NB4 (cell line): Measurements from ENCODE around the gene CTBP2.

Experiments
- DNase-seq: peaks from one replicate; pipeline ENCODE4 v3.0.0; 2010; ENCODE audit warnings: low read depth
- H3K4me3 ChIP-seq: one replicate; pipeline ENCODE4 v1.5.1; 2011; ENCODE audit warnings: mild to moderate bottlenecking, low read depth, low read length, moderate library complexity
- CTCF ChIP-seq: IDR thresholded peaks from one replicate; pipeline ENCODE4 v1.5.1; 2012; ENCODE audit warnings: low read depth, low read length
- MAX ChIP-seq: IDR thresholded peaks from 2 replicates; pipeline ENCODE4 v1.6.1; 2011; ENCODE audit warnings: low read depth, low read length
- MYC ChIP-seq: IDR thresholded peaks from 2 replicates; pipeline ENCODE4 v1.6.1; 2011; ENCODE audit warnings: low read depth, low read length
- POLR2A ChIP-seq: IDR thresholded peaks from 2 replicates; pipeline ENCODE4 v1.6.1; 2011; ENCODE audit warnings: mild to moderate bottlenecking; ENCODE audit not compliant: insufficient read length; ENCODE audit errors: extremely low read depth

The CTBP2 gene

GRCh38 chr10:125037145-125037877, 123.1 kb downstream of the CTBP2 start:
- no peak for DNase-seq
- H3K4me3 ChIP-seq = no peak overlapping the region
- TF ChIP-seq MAX (no peak), MYC (no peak), CTCF (no peak), POLR2A (no peak)

- TF ChIP-seq POLR2A = no peak
- no peak for TF ChIP-seq MYC
- TF ChIP-seq CTCF = no peak
- no peak for TF ChIP-seq MAX
- no peak for DNase-seq
- H3K4me3 ChIP-seq = no peak overlapping the region
Measured at GRCh38 chr10:125035588-125036295, 124.6 kb downstream of the CTBP2 start.

- H3K4me3 ChIP-seq = no peak overlapping the region
- DNase-seq = no peak
- TF ChIP-seq CTCF (no peak), MAX (no peak), POLR2A (no peak), MYC (no peak)
Measured at GRCh38 chr10:125035136-125035535, 125.2 kb downstream of the CTBP2 start.

- H3K4me3 ChIP-seq = no peak overlapping the region
Measured at GRCh38 chr10:125034675-125035074, 125.7 kb downstream of the CTBP2 start.

GRCh38 chr10:125033146-125033924, 127.0 kb downstream of the CTBP2 start:
- no peak for DNase-seq
- no peak for TF ChIP-seq MYC
- TF ChIP-seq MAX = no peak
- no peak for TF ChIP-seq CTCF
- TF ChIP-seq POLR2A = no peak
- H3K4me3 ChIP-seq = no peak overlapping the region

More at GRCh38 chr10:125034675-125035074, 125.7 kb downstream of the CTBP2 start:
- DNase-seq = no peak
- TF ChIP-seq MAX (no peak), MYC (no peak)
